Panc1 (cell line): Measurements from ENCODE around the gene NFKBIL1. TPM values are rescaled to one million over a fixed set of nuclear protein-coding genes. Genes with fewer than 3 reads are reported as not detected.

ENCODE experiments used
- ATAC-seq: fragments of 200-7000 bp; cut with Tn5 transposase; 2 replicates; pipeline ENCODE4 v1.9.1; 2020; ENCODE audit warnings: mild to moderate bottlenecking, moderate library complexity
- BruUV-seq: library from RNA; stranded (reverse); fragments of 400-500 nt; replicated peaks from 2 replicates; lab custom pipeline; 2021; lab: Mats Ljungman, UMichigan
- CTCF ChIA-PET: fragments of 300-600 bp; sonication (Branson Sonifier 250); formaldehyde crosslinking; loops from one replicate; lab custom pipeline; 2022; ENCODE audit warnings: antibody characterized with exemption; lab: Charles Lee
- POLR2A ChIA-PET: fragments of 300-600 bp; sonication (Branson Sonifier 250); formaldehyde crosslinking; loops from one replicate; lab custom pipeline; 2022; ENCODE audit warnings: antibody characterized with exemption; lab: Charles Lee
- DNase-seq: peaks from one replicate; pipeline ENCODE4 v3.0.0-alpha.2; 2010; ENCODE audit warnings: low read depth, low spot score
- H3K27ac ChIP-seq: 2 replicates; pipeline ENCODE4 v1.5.1; 2011; ENCODE audit warnings: mild to moderate bottlenecking, low read length, inconsistent platforms
- H3K27me3 ChIP-seq: fragments of 200-500 bp; sonication (Bioruptor generic); 2 replicates; pipeline ENCODE4 v1.6.0; 2014; ENCODE audit warnings: low read length, inconsistent platforms; ENCODE audit not compliant: control insufficient read depth, insufficient read depth
- H3K36me3 ChIP-seq: fragments of 200-500 bp; sonication (Bioruptor generic); 2 replicates; pipeline ENCODE4 v1.5.1; 2014; ENCODE audit warnings: inconsistent platforms, mild to moderate bottlenecking, low read length, moderate library complexity; ENCODE audit not compliant: control insufficient read depth, insufficient read depth
- H3K4me1 ChIP-seq: 2 replicates; pipeline ENCODE4 v1.5.1; 2011; ENCODE audit warnings: inconsistent platforms, mild to moderate bottlenecking, low read length, moderate library complexity; ENCODE audit not compliant: control insufficient read depth, insufficient read depth
- H3K4me3 ChIP-seq, 2 experiments: 2 replicates each; pipeline ENCODE4 v1.5.1; 2011 to 2012; ENCODE audit warnings: low read depth in 2 of 2, low read length in 2 of 2, mild to moderate bottlenecking in 2 of 2, inconsistent platforms in 1 of 2, moderate library complexity in 1 of 2
- H3K9me3 ChIP-seq: fragments of 200-500 bp; sonication (Bioruptor generic); 2 replicates; pipeline ENCODE4 v1.5.1; 2014; ENCODE audit warnings: low read depth, mild to moderate bottlenecking, inconsistent platforms, low read length, moderate library complexity; ENCODE audit not compliant: control insufficient read depth, insufficient read depth
- CTCF ChIP-seq: fragments of 450-650 bp; IDR thresholded peaks from 2 replicates; pipeline ENCODE4 v1.5.1; 2017; ENCODE audit warnings: mild to moderate bottlenecking
- POLR2AphosphoS5 ChIP-seq: IDR thresholded peaks from 2 replicates; pipeline ENCODE4 v1.6.1; 2012; ENCODE audit warnings: mild to moderate bottlenecking, low read depth, low read length, moderate library complexity
- REST ChIP-seq, 2 experiments: IDR thresholded peaks; 2 replicates each; pipeline ENCODE4 v1.6.1; 2011 to 2012; ENCODE audit warnings: low read depth in 2 of 2, control low read depth in 1 of 2, low read length in 1 of 2, mild to moderate bottlenecking in 1 of 2, moderate library complexity in 1 of 2; ENCODE audit not compliant: insufficient read depth in 1 of 2
- SIN3A ChIP-seq: IDR thresholded peaks from 2 replicates; pipeline ENCODE4 v1.6.1; 2012; ENCODE audit warnings: low read depth, mild to moderate bottlenecking, low read length, moderate library complexity, borderline replicate concordance; ENCODE audit not compliant: insufficient read depth
- TCF7L2 ChIP-seq: IDR thresholded peaks from 2 replicates; pipeline ENCODE4 v1.6.1; 2011; ENCODE audit warnings: mild to moderate bottlenecking, low read depth, low read length, inconsistent platforms
- in situ Hi-C: cut with HindIII; loops from 2 replicates; pipeline ENCODE4 v1.10.0; 2016; ENCODE audit warnings: low sequenced_read_pairs, low pct_unique_long_range_greater_than_20kb
- intact Hi-C: fragments of 100-400 bp; cut with micrococcal nuclease; formaldehyde crosslinking; loops from one replicate; pipeline ENCODE4 v1.10.0; 2022; ENCODE audit not compliant: unreplicated experiment
- total RNA-seq: library from RNA; stranded (reverse); gene quantifications from one replicate; pipeline ENCODE4 v1.2.1, GENCODE V29; 2021; ENCODE audit not compliant: unreplicated experiment

Gene NFKBIL1
- total RNA-seq, 1 experiment from 2014 or later, result 27.9 TPM

GRCh38 chr6:31532644-31533454 lies 14.6 kb upstream of the NFKBIL1 start:
- BruUV-seq, result no TSS peak
- Histone ChIP-seq H3K27ac (no peak overlapping the region), H3K4me3 (no peak overlapping the region), H3K36me3 (peaks cover 44% of the 10 kb centered on the region), H3K27me3 (no peaks in the 10 kb centered on the region), H3K4me1 (peaks cover 4% of the 10 kb centered on the region; the same call in 1 of the 2 replicates), H3K9me3 (no peaks in the 10 kb centered on the region)
- no peak for DNase-seq
- TF ChIP-seq CTCF (no peak), TCF7L2 (no peak), SIN3A (no peak), POLR2AphosphoS5 (no peak), REST (IDR thresholded peaks at IDR 0.05; ENCODE audit: insufficient read depth in 1 of 2, low read depth in 2 of 2, low read length in 1 of 2) (no peak)
- POLR2A ChIA-PET, result no interaction called here
- intact Hi-C loops, result no loop called here
- CTCF ChIA-PET, result no interaction called here
- no peak for ATAC-seq
- in situ Hi-C loops, result no loop called here

GRCh38 chr6:31533455-31533841 lies 14.0 kb upstream of the NFKBIL1 start:
- in situ Hi-C loops, result no loop called here
- Histone ChIP-seq H3K27me3 (no peaks in the 10 kb centered on the region), H3K4me3 (no peak overlapping the region), H3K9me3 (no peaks in the 10 kb centered on the region), H3K27ac (no peak overlapping the region), H3K4me1 (peaks cover 4% of the 10 kb centered on the region), H3K36me3 (peaks cover 46% of the 10 kb centered on the region)
- TF ChIP-seq SIN3A, result no peak
- no peak for TF ChIP-seq TCF7L2
- TF ChIP-seq CTCF, result no peak
- no peak for TF ChIP-seq REST (IDR thresholded peaks at IDR 0.05; ENCODE audit: insufficient read depth in 1 of 2, low read depth in 2 of 2, low read length in 1 of 2)
- TF ChIP-seq POLR2AphosphoS5, result no peak
- DNase-seq, result no peak
- ATAC-seq, result no peak
- intact Hi-C loops, result no loop called here
- ChIA-PET POLR2A (interaction anchor here (0.7 kb wide), 1 partner anchor 9 kb away, joined by 13 read pairs; no protein-coding TSS in a partner anchor), CTCF (no interaction called here)
- BruUV-seq, result TSS peak; percentile 48
